PC-3 (cell line): Measurements from ENCODE around the gene TGM3.

ENCODE experiments used
- EZH2 ChIP-seq: fragments of 300-600 bp; sonication (generic); IDR thresholded peaks from one replicate; pipeline ENCODE4 v1.6.1; 2017; ENCODE audit warnings: antibody characterized with exemption, mild to moderate bottlenecking, low read length; ENCODE audit not compliant: unreplicated experiment
- TF ChIP-seq, protein P1 (sequence below): fragments of 300-600 bp; sonication (generic); conservative IDR thresholded peaks from 2 replicates; pipeline ENCODE4 v1.5.1; 2017; ENCODE audit warnings: antibody characterized with exemption, low read depth, mild to moderate bottlenecking, low read length

DNA sequence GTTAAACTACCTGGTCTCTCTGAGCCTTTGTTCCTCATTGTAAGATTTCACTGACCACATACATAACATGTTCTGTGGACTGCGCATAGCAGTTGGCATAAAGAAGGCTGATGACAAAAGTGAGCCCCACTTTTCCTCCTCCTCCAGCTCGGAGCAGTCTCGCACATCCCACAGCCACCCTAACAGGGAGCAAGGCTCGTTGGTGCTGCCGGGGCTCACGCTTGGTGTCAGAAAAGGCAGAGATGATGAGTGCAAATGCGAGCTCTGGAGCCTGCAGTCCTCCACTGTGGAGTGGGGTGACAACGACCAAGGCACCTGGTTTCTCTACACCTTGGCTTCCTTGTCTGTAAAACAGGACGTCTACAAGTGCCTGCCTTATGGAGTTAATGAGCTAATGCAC lies 9.7 kb downstream of the TGM3 start:
- TF ChIP-seq, protein P1, sequence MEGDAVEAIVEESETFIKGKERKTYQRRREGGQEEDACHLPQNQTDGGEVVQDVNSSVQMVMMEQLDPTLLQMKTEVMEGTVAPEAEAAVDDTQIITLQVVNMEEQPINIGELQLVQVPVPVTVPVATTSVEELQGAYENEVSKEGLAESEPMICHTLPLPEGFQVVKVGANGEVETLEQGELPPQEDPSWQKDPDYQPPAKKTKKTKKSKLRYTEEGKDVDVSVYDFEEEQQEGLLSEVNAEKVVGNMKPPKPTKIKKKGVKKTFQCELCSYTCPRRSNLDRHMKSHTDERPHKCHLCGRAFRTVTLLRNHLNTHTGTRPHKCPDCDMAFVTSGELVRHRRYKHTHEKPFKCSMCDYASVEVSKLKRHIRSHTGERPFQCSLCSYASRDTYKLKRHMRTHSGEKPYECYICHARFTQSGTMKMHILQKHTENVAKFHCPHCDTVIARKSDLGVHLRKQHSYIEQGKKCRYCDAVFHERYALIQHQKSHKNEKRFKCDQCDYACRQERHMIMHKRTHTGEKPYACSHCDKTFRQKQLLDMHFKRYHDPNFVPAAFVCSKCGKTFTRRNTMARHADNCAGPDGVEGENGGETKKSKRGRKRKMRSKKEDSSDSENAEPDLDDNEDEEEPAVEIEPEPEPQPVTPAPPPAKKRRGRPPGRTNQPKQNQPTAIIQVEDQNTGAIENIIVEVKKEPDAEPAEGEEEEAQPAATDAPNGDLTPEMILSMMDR = no peak
- TF ChIP-seq EZH2 = no peak
